Liver (tissue), 3 donors: Measurements from ENCODE around the gene KCND2.
"Not testable (repeated sequence)": the region's sequence is repeated elsewhere in the genome, so short reads cannot be mapped to it uniquely, and the experiment has no call there.

Experiments
- ATF3 ChIP-seq: IDR thresholded peaks from 2 replicates; pipeline ENCODE4 v1.6.1; 2016; ENCODE audit warnings: antibody characterized with exemption
- CTCF ChIP-seq: fragments of 150-350 bp; IDR thresholded peaks from 2 replicates; pipeline ENCODE4 v1.5.1; 2017; ENCODE audit warnings: improper control_type of control experiment, low read depth, low read length; ENCODE audit not compliant: missing input control
- MAX ChIP-seq: IDR thresholded peaks from 2 replicates; pipeline ENCODE4 v1.6.1; 2016; ENCODE audit warnings: antibody characterized with exemption
- donor health status: healthy.
- donor health status: healthy.

GRCh38 chr7:120779078-120779477 is 506.1 kb downstream of the KCND2 start:
- TF ChIP-seq CTCF, MAX, ATF3: not testable (repeated sequence)
